ENCODE results near the gene C21orf58.

Gene C21orf58

GRCh38 chr21:46256501-46256994, 67.1 kb downstream of the C21orf58 start:
- TF ChIP-seq CTCF (conservative IDR thresholded peaks at IDR 0.05; ENCODE audit: low read length), result no peak
- DNase-seq (ENCODE audit: low read depth), result no peak
- no peak overlapping the region for H3K4me3 ChIP-seq (ENCODE audit: low read length)

- TF ChIP-seq CTCF (conservative IDR thresholded peaks at IDR 0.05; ENCODE audit: low read length), result no peak
- no peak overlapping the region for H3K4me3 ChIP-seq (ENCODE audit: low read length)
- no peak for DNase-seq (ENCODE audit: low read depth)
Measured at GRCh38 chr21:46255758-46256337, 67.8 kb downstream of the C21orf58 start.

- H3K4me3 ChIP-seq (ENCODE audit: low read length), result no peak overlapping the region
- TF ChIP-seq CTCF (conservative IDR thresholded peaks at IDR 0.05; ENCODE audit: low read length), result no peak
- no peak for DNase-seq (ENCODE audit: low read depth)
Measured at GRCh38 chr21:46255166-46255565, 68.5 kb downstream of the C21orf58 start.

- TF ChIP-seq CTCF (conservative IDR thresholded peaks at IDR 0.05; ENCODE audit: low read length), result no peak
- no peak overlapping the region for H3K4me3 ChIP-seq (ENCODE audit: low read length)
- no peak for DNase-seq (ENCODE audit: low read depth)
Measured at GRCh38 chr21:46254208-46254975, 69.3 kb downstream of the C21orf58 start.

- DNase-seq (ENCODE audit: low read depth), result no peak
- no peak overlapping the region for H3K4me3 ChIP-seq (ENCODE audit: low read length)
- TF ChIP-seq CTCF (conservative IDR thresholded peaks at IDR 0.05; ENCODE audit: low read length), result no peak
Measured at GRCh38 chr21:46253610-46254124, 70.0 kb downstream of the C21orf58 start.

GRCh38 chr21:46252840-46253239, 70.8 kb downstream of the C21orf58 start:
- no peak for DNase-seq (ENCODE audit: low read depth)
- TF ChIP-seq CTCF (conservative IDR thresholded peaks at IDR 0.05; ENCODE audit: low read length), result no peak
- no peak overlapping the region for H3K4me3 ChIP-seq (ENCODE audit: low read length)
